ENCODE measurements around the gene MRPS31. TPM values are rescaled to one million over a fixed set of nuclear protein-coding genes. Genes with fewer than 3 reads are reported as not detected.

Gene MRPS31
- total RNA-seq, 1 donor from 2014 or later: 22.5 TPM

GRCh38 chr13:40812724-40813445 is 41.9 kb upstream of the MRPS31 start:
- peaks cover 3% of the 10 kb centered on the region for H3K36me3 ChIP-seq (ENCODE audit: control insufficient read depth, insufficient read depth, low read length)
- TF ChIP-seq CTCF (IDR thresholded peaks at IDR 0.05; ENCODE audit: insufficient read depth, low read length, poor library complexity, severe bottlenecking): no peak
- peak; percentile 9 for DNase-seq (ENCODE audit: low read depth)

GRCh38 chr13:40812102-40812501 is 41.1 kb upstream of the MRPS31 start:
- no peak for TF ChIP-seq CTCF (IDR thresholded peaks at IDR 0.05; ENCODE audit: insufficient read depth, low read length, poor library complexity, severe bottlenecking)
- H3K36me3 ChIP-seq (ENCODE audit: control insufficient read depth, insufficient read depth, low read length): peaks cover 3% of the 10 kb centered on the region
- DNase-seq (ENCODE audit: low read depth): no peak
- H3K4me3 ChIP-seq (ENCODE audit: low read depth, low read length): no peak overlapping the region
- no peaks in the 10 kb centered on the region for H3K27me3 ChIP-seq (ENCODE audit: control insufficient read depth, insufficient read depth, low read length)

More at GRCh38 chr13:40812724-40813445, 41.9 kb upstream of the MRPS31 start:
- Histone ChIP-seq H3K27me3 (ENCODE audit: control insufficient read depth, insufficient read depth, low read length) (no peaks in the 10 kb centered on the region), H3K4me3 (ENCODE audit: low read depth, low read length) (no peak overlapping the region)

GRCh38 chr13:40809471-40809870 is 38.5 kb upstream of the MRPS31 start:
- Histone ChIP-seq H3K36me3 (ENCODE audit: control insufficient read depth, insufficient read depth, low read length) (peaks cover 3% of the 10 kb centered on the region), H3K27me3 (ENCODE audit: control insufficient read depth, insufficient read depth, low read length) (no peaks in the 10 kb centered on the region), H3K4me3 (ENCODE audit: low read depth, low read length) (no peak overlapping the region)
- no peak for TF ChIP-seq CTCF (IDR thresholded peaks at IDR 0.05; ENCODE audit: insufficient read depth, low read length, poor library complexity, severe bottlenecking)
- DNase-seq (ENCODE audit: low read depth): no peak

GRCh38 chr13:40806241-40806640 is 35.3 kb upstream of the MRPS31 start:
- Histone ChIP-seq H3K36me3 (ENCODE audit: control insufficient read depth, insufficient read depth, low read length) (no peaks in the 10 kb centered on the region), H3K27me3 (ENCODE audit: control insufficient read depth, insufficient read depth, low read length) (no peaks in the 10 kb centered on the region), H3K4me3 (ENCODE audit: low read depth, low read length) (no peak overlapping the region)
- no peak for TF ChIP-seq CTCF (IDR thresholded peaks at IDR 0.05; ENCODE audit: insufficient read depth, low read length, poor library complexity, severe bottlenecking)
- no peak for DNase-seq (ENCODE audit: low read depth)

GRCh38 chr13:40803316-40803715 is 32.3 kb upstream of the MRPS31 start:
- no peak overlapping the region for H3K4me3 ChIP-seq (ENCODE audit: low read depth, low read length)
- H3K36me3 ChIP-seq (ENCODE audit: control insufficient read depth, insufficient read depth, low read length): no peaks in the 10 kb centered on the region
- no peaks in the 10 kb centered on the region for H3K27me3 ChIP-seq (ENCODE audit: control insufficient read depth, insufficient read depth, low read length)
- no peak for DNase-seq (ENCODE audit: low read depth)
- no peak for TF ChIP-seq CTCF (IDR thresholded peaks at IDR 0.05; ENCODE audit: insufficient read depth, low read length, poor library complexity, severe bottlenecking)

Data from kidney epithelial cell (primary cell).